Heart right ventricle (tissue), 16 donors: ENCODE results near the gene HBS1L. TPM values are rescaled to one million over a fixed set of nuclear protein-coding genes. Genes with fewer than 3 reads are reported as not detected.

Experiments
- ATAC-seq, 8 donors: fragments of 200-7000 bp; cut with Tn5 transposase; one replicate each; pipeline ENCODE4 v1.9.1; 2020; ENCODE audit warnings: mild to moderate bottlenecking in 8 of 8, moderate library complexity in 8 of 8, moderate number of reproducible peaks in 1 of 8
- DNase-seq, 2 donors: peaks; one replicate each; pipeline ENCODE4 v3.0.0-alpha.2; 2020
- H3K27ac ChIP-seq, 10 donors: fragments of 200-600 bp; sonication (generic) in 2 of 10; one replicate each; pipeline versions ENCODE4 v1.5.0 to v1.8.0; 2020 to 2022; ENCODE audit warnings: mild to moderate bottlenecking in 3 of 10
- H3K27me3 ChIP-seq, 7 donors: fragments of 200-600 bp; one replicate each; pipeline ENCODE4 v1.8.0; 2021 to 2022; ENCODE audit warnings: mild to moderate bottlenecking in 2 of 7
- H3K36me3 ChIP-seq, 9 donors: fragments of 200-600 bp; sonication (generic) in 1 of 9; one replicate each; pipeline versions ENCODE4 v1.5.0 to v1.8.0; 2020 to 2022; ENCODE audit warnings: mild to moderate bottlenecking in 2 of 9
- H3K4me1 ChIP-seq, 9 donors: fragments of 200-600 bp; sonication (generic) in 1 of 9; one replicate each; pipeline versions ENCODE4 v1.5.0 to v1.8.0; 2020 to 2022; ENCODE audit warnings: mild to moderate bottlenecking in 4 of 9
- H3K4me3 ChIP-seq, 10 donors: fragments of 200-600 bp; sonication (generic) in 2 of 10; one replicate each; pipeline versions ENCODE4 v1.5.0 to v1.8.0; 2020 to 2022; ENCODE audit warnings: mild to moderate bottlenecking in 7 of 10, moderate library complexity in 2 of 10
- H3K9me3 ChIP-seq, 11 donors: fragments of 200-600 bp in 10 of 11; sonication (generic) in 2 of 11; one replicate each; pipeline versions ENCODE4 v1.5.0 to v1.8.0; 2013 to 2022; ENCODE audit warnings: mild to moderate bottlenecking in 2 of 11, control low read depth in 1 of 11, moderate library complexity in 1 of 11
- WGBS, 2 donors: extraction: QIAGEN DNeasy Blood & Tissue Kit; methylation state at CpG; one replicate each; pipeline ENCODE4 v1.1.7; 2013; ENCODE audit warnings: inconsistent platforms in 1 of 2; 5-methylcytosine and 5-hydroxymethylcytosine counted together
- intact Hi-C, 10 donors: fragments of 100-400 bp; cut with DNase I; formaldehyde crosslinking; loops; one replicate each; pipeline versions ENCODE4 v1.11.1 to v1.14.2; 2022
- polyA plus RNA-seq, 2 donors: library from polyadenylated mRNA; stranded (reverse); fragments of 200-250 nt; gene quantifications; one replicate each; pipeline ENCODE4 v1.2.3, GENCODE V29; 2013
- total RNA-seq, 10 donors: library from RNA; stranded (reverse); fragmentation: NEBNext Ultra II Directional in 3 of 10; extraction: Animal tissue kit (Norgen Biotek cat#: 25700) in 3 of 10; gene quantifications; one replicate each; pipeline versions ENCODE4 v1.2.1 to v1.2.4, GENCODE V29; 2021 to 2023
- TF ChIP-seq, protein P1 (sequence below), 9 donors: fragments of 200-600 bp; sonication (generic) in 2 of 9; IDR thresholded peaks; one replicate each; pipeline versions ENCODE4 v1.5.0 to v1.8.0; 2021 to 2022; ENCODE audit warnings: antibody characterized with exemption in 9 of 9, mild to moderate bottlenecking in 5 of 9, moderate library complexity in 1 of 9
- donor health status: Arrhythmogenic right ventricular cardiomyopathy.
- donor health status: ischemic (EF 13 %, LVEDD 7.1; RV severe dilation, severe dysfunction).
- donor health status: healthy with polysubstance abuse.
- donor health status: DM: no; HTN: yes; CAD: no.
- donor health status: DM: no; HTN: no; CAD: no.
- donor health status: ischemic (EF 25% LVEDD 6.9; RV normal size, moderate dysfunction).
- donor health status: ischemic (EF 25% LVEDD 5.7; RV mildly dilated, moderate dysfunction).
- donor health status: healthy.
- donor health status: DM: yes; HTN: yes; CAD: no.
- donor health status: Ischemic cardiomyopathy.
- donor health status: ischemic (EF 35%, LVEDD 5.7; RV mildly dilated, moderate dysfunction).
- donor health status: nonischemic (EF 11% LVEDD 7.7; RV severe dilation, severe dysfunction).
- donor health status: DM: yes; HTN: yes; CAD: no.
- donor health status: PGD.
- donor health status: ischemic (EF 29% LVEDD 5.4; RV normal size, mild dysfunction).
- donor health status: nonischemic (EF 23%, LVEDD 6.1; RV moderate dilation, normal function).

The HBS1L gene
- total and polyA plus RNA-seq, 12 donors = 20.8 to 100.0 (median 88.2) TPM

GRCh38 chr6:135096403-135097130 lies 41.9 kb upstream of the HBS1L start:
- 80 to 82% methylated on average over 3 of the region's 3 CpGs for WGBS, 2 donors
- Histone ChIP-seq H3K4me3 (no peak overlapping the region), H3K27me3 (peaks cover 0 to 6% (median 0%) of the 10 kb centered on the region in 7 donors), H3K9me3 (no peaks in the 10 kb centered on the region), H3K27ac (no peak overlapping the region), H3K36me3 (no peaks in the 10 kb centered on the region), H3K4me1 (no peaks in the 10 kb centered on the region)
- TF ChIP-seq, protein P1, sequence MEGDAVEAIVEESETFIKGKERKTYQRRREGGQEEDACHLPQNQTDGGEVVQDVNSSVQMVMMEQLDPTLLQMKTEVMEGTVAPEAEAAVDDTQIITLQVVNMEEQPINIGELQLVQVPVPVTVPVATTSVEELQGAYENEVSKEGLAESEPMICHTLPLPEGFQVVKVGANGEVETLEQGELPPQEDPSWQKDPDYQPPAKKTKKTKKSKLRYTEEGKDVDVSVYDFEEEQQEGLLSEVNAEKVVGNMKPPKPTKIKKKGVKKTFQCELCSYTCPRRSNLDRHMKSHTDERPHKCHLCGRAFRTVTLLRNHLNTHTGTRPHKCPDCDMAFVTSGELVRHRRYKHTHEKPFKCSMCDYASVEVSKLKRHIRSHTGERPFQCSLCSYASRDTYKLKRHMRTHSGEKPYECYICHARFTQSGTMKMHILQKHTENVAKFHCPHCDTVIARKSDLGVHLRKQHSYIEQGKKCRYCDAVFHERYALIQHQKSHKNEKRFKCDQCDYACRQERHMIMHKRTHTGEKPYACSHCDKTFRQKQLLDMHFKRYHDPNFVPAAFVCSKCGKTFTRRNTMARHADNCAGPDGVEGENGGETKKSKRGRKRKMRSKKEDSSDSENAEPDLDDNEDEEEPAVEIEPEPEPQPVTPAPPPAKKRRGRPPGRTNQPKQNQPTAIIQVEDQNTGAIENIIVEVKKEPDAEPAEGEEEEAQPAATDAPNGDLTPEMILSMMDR (IDR thresholded peaks at IDR 0.05) = no peak
- ATAC-seq (no peak), DNase-seq (no peak)
- intact Hi-C loops = loop anchor here in 1 of 10 donors (5.0 kb wide), 1 partner anchor 1934 kb away; no protein-coding TSS in a partner anchor

GRCh38 chr6:135095716-135096115 lies 41.1 kb upstream of the HBS1L start:
- Histone ChIP-seq H3K27me3 (peaks cover 0 to 6% (median 0%) of the 10 kb centered on the region in 7 donors), H3K9me3 (no peaks in the 10 kb centered on the region), H3K36me3 (no peaks in the 10 kb centered on the region), H3K27ac (no peak overlapping the region), H3K4me3 (no peak overlapping the region), H3K4me1 (no peaks in the 10 kb centered on the region)
- intact Hi-C loops = loop anchor here in 1 of 10 donors (5.0 kb wide), 1 partner anchor 1933 kb away; no protein-coding TSS in a partner anchor
- ATAC-seq = no peak
- no peak for DNase-seq
- WGBS, 2 donors = 65 to 66% methylated on average over 3 of the region's 3 CpGs
- TF ChIP-seq, protein P1 (IDR thresholded peaks at IDR 0.05) = no peak

DNA sequence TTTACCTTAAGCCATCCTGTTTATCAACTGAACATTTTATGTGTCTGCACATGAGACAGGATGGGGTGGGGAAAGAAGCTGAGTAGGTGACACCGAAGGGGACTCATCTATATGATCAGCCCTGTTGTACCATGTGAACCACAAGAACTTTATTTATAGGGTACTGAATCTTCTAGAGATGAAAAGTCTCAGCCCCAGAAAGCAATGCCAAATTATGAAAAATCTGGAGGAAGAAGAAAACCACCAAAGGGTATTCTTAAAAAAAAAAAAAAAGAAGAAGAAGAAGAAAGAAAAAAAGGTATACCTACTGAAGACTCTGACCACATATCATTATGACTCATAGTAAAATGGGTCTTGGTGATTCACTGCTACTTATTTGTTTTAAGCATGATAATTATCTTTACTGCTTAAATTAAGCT lies 39.8 kb upstream of the HBS1L start:
- no peaks in the 10 kb centered on the region for H3K4me1 ChIP-seq
- ATAC-seq (no peak), DNase-seq (no peak)
- H3K27me3 ChIP-seq = peaks cover 0 to 6% (median 0%) of the 10 kb centered on the region in 7 donors
- 84 to 93% methylated on average over 1 of the region's 1 CpG for WGBS, 2 donors
- TF ChIP-seq, protein P1 (IDR thresholded peaks at IDR 0.05) = no peak
- no peaks in the 10 kb centered on the region for H3K9me3 ChIP-seq
- H3K27ac ChIP-seq = no peak overlapping the region
- no peaks in the 10 kb centered on the region for H3K36me3 ChIP-seq
- no peak overlapping the region for H3K4me3 ChIP-seq
- intact Hi-C loops = no loop called here

DNA sequence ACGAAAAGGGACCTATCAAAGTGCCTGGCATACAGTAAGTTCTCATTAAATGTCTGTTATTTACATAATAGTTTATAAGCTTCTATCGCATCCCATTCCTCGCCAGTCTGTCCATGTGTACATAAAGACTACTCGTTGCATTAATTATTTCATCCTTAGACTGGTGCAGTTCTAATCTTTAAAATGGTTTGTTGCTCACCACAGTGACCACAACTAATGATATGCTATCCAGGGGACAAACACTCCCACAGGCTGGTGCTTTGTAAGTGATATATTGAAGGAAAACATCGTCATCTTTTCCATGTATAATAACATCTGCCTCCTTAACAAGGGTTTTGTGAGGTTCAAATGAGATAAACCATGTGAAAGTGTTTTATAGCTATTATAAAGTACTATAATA lies 39.0 kb upstream of the HBS1L start:
- ATAC-seq = no peak
- no peaks in the 10 kb centered on the region for H3K9me3 ChIP-seq
- 66 to 90% methylated on average over 5 of the region's 5 CpGs for WGBS, 2 donors
- no peak overlapping the region for H3K27ac ChIP-seq
- intact Hi-C loops = no loop called here
- peaks cover 0 to 4% (median 0%) of the 10 kb centered on the region in 9 donors for H3K4me1 ChIP-seq
- no peak for DNase-seq
- H3K36me3 ChIP-seq = no peaks in the 10 kb centered on the region
- peaks cover 0 to 6% (median 0%) of the 10 kb centered on the region in 7 donors for H3K27me3 ChIP-seq
- H3K4me3 ChIP-seq = no peak overlapping the region
- TF ChIP-seq, protein P1 (IDR thresholded peaks at IDR 0.05) = no peak
